K562 (cell line): ENCODE results near the gene MBNL2. TPM values are rescaled to one million over a fixed set of nuclear protein-coding genes. Genes with fewer than 3 reads are reported as not detected.

Source experiments
- ATAC-seq: fragments of 200-7000 bp; cut with Tn5 transposase; 3 replicates; pipeline ENCODE4 v1.9.1; 2020; ENCODE audit warnings: moderate library complexity
- BruUV-seq: library from RNA; stranded (reverse); fragments of 400-500 nt; replicated peaks from 2 replicates; lab custom pipeline; 2021; lab: Mats Ljungman, UMichigan
- CTCF ChIA-PET: fragments of 300-600 bp; formaldehyde crosslinking; extraction: SDS; loops from one replicate; lab custom pipeline; 2021; ENCODE audit warnings: low intra/inter-chr PET ratio; lab: Yijun Ruan, JAX
- POLR2A ChIA-PET: fragments of 300-600, 350-650 bp; sonication (Branson Sonifier 250); formaldehyde crosslinking; extraction: SDS; loops from one replicate; lab custom pipeline; 2021; ENCODE audit warnings: antibody characterized with exemption, inconsistent platforms; lab: Yijun Ruan, JAX
- DNase-seq, 4 experiments: peaks; one replicate each; pipeline versions ENCODE4 v3.0.0 to v3.0.0-alpha.2; 2011 to 2018; ENCODE audit warnings: low spot score in 3 of 4, mixed read lengths in 3 of 4; ENCODE audit errors: extremely low read depth in 1 of 4
- FAIRE-seq: peaks from 2 replicates; lab custom pipeline; 2011; peaks lifted over from hg19 to GRCh38; lab: Jason Lieb, UNC
- H2AFZ ChIP-seq: 2 replicates; pipeline ENCODE4 v1.6.0; 2011; ENCODE audit warnings: low read depth, low read length, control low read depth, inconsistent platforms
- H3K27ac ChIP-seq: fragments of 200-600 bp; 3 replicates; pipeline ENCODE4 v1.8.0; 2011; ENCODE audit warnings: low read depth, mild to moderate bottlenecking, control low read depth, inconsistent platforms, low read length, moderate library complexity, mixed read lengths; ENCODE audit errors: extremely low read depth
- H3K27me3 ChIP-seq, 2 experiments: fragments of 300-600 bp in 1 of 2; 2 replicates in 1 of 2; 3 replicates in 1 of 2; pipeline versions ENCODE4 v1.6.0 to v1.8.0; 2011; ENCODE audit warnings: inconsistent platforms in 2 of 2, low read length in 2 of 2, mild to moderate bottlenecking in 1 of 2, mixed read lengths in 1 of 2, moderate library complexity in 1 of 2; ENCODE audit not compliant: control insufficient read depth in 2 of 2, insufficient read depth in 2 of 2
- H3K36me3 ChIP-seq: fragments of 300-600 bp; 3 replicates; pipeline ENCODE4 v1.8.0; 2011; ENCODE audit warnings: mild to moderate bottlenecking, low read length, inconsistent platforms; ENCODE audit not compliant: control insufficient read depth, insufficient read depth
- H3K4me1 ChIP-seq, 2 experiments: fragments of 200-600 bp in 1 of 2; replicated peaks in 1 of 2; 2 replicates in 1 of 2; 3 replicates in 1 of 2; pipeline versions ENCODE4 v1.5.1 to v1.8.0; 2011; ENCODE audit warnings: inconsistent platforms in 2 of 2, low read length in 2 of 2, mild to moderate bottlenecking in 1 of 2, mixed read lengths in 1 of 2, moderate library complexity in 1 of 2; ENCODE audit not compliant: control insufficient read depth in 2 of 2, insufficient read depth in 2 of 2
- H3K4me2 ChIP-seq: 2 replicates; pipeline ENCODE4 v1.6.1; 2011; ENCODE audit warnings: low read length, control low read depth, inconsistent platforms, mixed read lengths; ENCODE audit not compliant: insufficient read depth
- H3K4me3 ChIP-seq: fragments of 200-600 bp; sonication (generic), shearing (Covaris generic); 2 replicates; pipeline ENCODE4 v1.5.1; 2016; ENCODE audit warnings: control low read depth, inconsistent platforms
- H3K79me2 ChIP-seq: fragments of 200-600 bp; 3 replicates; pipeline ENCODE4 v1.8.0; 2011; ENCODE audit warnings: low read length, inconsistent platforms; ENCODE audit not compliant: control insufficient read depth, insufficient read depth
- H3K9ac ChIP-seq, 2 experiments: 2 replicates each; pipeline versions ENCODE4 v1.6.0 to v1.6.1; 2011; ENCODE audit warnings: low read depth in 2 of 2, low read length in 2 of 2, control low read depth in 1 of 2, inconsistent platforms in 1 of 2, mild to moderate bottlenecking in 1 of 2, mixed read lengths in 1 of 2; ENCODE audit not compliant: insufficient read depth in 1 of 2
- H3K9me1 ChIP-seq: one replicate; pipeline ENCODE4 v1.6.0; 2011; ENCODE audit warnings: inconsistent platforms, mild to moderate bottlenecking, low read length, moderate library complexity; ENCODE audit not compliant: control insufficient read depth, insufficient read depth
- H3K9me3 ChIP-seq: replicated peaks from 2 replicates; pipeline ENCODE4 v1.5.1; 2011; ENCODE audit warnings: low read depth, low read length, inconsistent platforms; ENCODE audit not compliant: control insufficient read depth, insufficient read depth
- H4K20me1 ChIP-seq: replicated peaks from 2 replicates; pipeline ENCODE4 v1.6.1; 2011; ENCODE audit warnings: low read length, inconsistent platforms, mixed read lengths; ENCODE audit not compliant: control insufficient read depth, insufficient read depth
- C11orf30 ChIP-seq: fragments of 450-650 bp; IDR thresholded peaks from 2 replicates; pipeline ENCODE4 v1.6.1; 2016; ENCODE audit warnings: low read depth, mild to moderate bottlenecking
- CREBBP ChIP-seq: IDR thresholded peaks from one replicate; pipeline ENCODE4 v1.6.1; 2012; ENCODE audit warnings: low read depth, mild to moderate bottlenecking, control low read depth, inconsistent platforms, low read length
- DLX4 ChIP-seq: fragments of 250-450 bp; sonication (Bioruptor Pico); IDR thresholded peaks from 2 replicates; pipeline ENCODE4 v1.6.1; 2021; ENCODE audit warnings: mild to moderate bottlenecking
- E2F3 ChIP-seq: fragments of 250-450 bp; sonication (Bioruptor Pico); IDR thresholded peaks from 2 replicates; pipeline ENCODE4 v1.4.0; 2020; ENCODE audit warnings: mild to moderate bottlenecking
- MAFF ChIP-seq: IDR thresholded peaks from 2 replicates; pipeline ENCODE4 v1.6.1; 2012; ENCODE audit warnings: low read length, improper control_type of control experiment
- RFX7 ChIP-seq: fragments of 250-450 bp; sonication (Bioruptor Pico); IDR thresholded peaks from 2 replicates; pipeline ENCODE4 v1.5.1; 2021; ENCODE audit warnings: mild to moderate bottlenecking
- THAP7 ChIP-seq: fragments of 250-450 bp; sonication (Bioruptor Pico); IDR thresholded peaks from 2 replicates; pipeline ENCODE4 v1.5.0; 2021
- ZNF277 ChIP-seq: fragments of 250-450 bp; sonication (Bioruptor Pico); IDR thresholded peaks from 2 replicates; pipeline ENCODE4 v1.8.0; 2022; ENCODE audit warnings: inconsistent platforms, mild to moderate bottlenecking, moderate library complexity, borderline replicate concordance
- ZNF316 ChIP-seq: fragments of 450-650 bp; IDR thresholded peaks from 2 replicates; pipeline ENCODE4 v1.6.1; 2016
- ZNF449 ChIP-seq: fragments of 250-450 bp; sonication (Bioruptor Pico); IDR thresholded peaks from 2 replicates; pipeline ENCODE4 v1.8.0; 2022; ENCODE audit warnings: moderate library complexity, mild to moderate bottlenecking, inconsistent platforms
- WGBS: fragments of 100-300 bp; shearing (Covaris generic); methylation state at CpG from one replicate; pipeline ENCODE4 v1.1.6; 2016; ENCODE audit warnings: low coverage, mixed read lengths; ENCODE audit not compliant: insufficient coverage; ENCODE audit errors: missing lambda C conversion rate; 5-methylcytosine and 5-hydroxymethylcytosine counted together
- in situ Hi-C: fragments of 300-500 bp; cut with MboI; formaldehyde crosslinking; loops from 4 replicates; pipeline ENCODE4 v1.15.0; 2018; ENCODE audit warnings: inconsistent platforms, mixed read lengths
- intact Hi-C: fragments of 100-400 bp; cut with micrococcal nuclease; formaldehyde crosslinking; loops from 2 replicates; pipeline ENCODE4 v1.14.2; 2022
- polyA plus RNA-seq, 8 experiments: library from polyadenylated mRNA; depleted of rRNA in 4 of 8; stranded (reverse) in 5 of 8; unstranded in 3 of 8; fragments of >200 nt; fragmentation: Nextera tagmentation in 2 of 8; fragmentation: Illumina TruSeq in 1 of 8; extraction: Ambion mirVana in 2 of 8; extraction: Trizol in 1 of 8; gene quantifications; 2 replicates each; pipeline versions ENCODE4 v1.2.1 to v1.2.3, GENCODE V29; 2011 to 2014; ENCODE audit warnings: inconsistent platforms in 1 of 8, missing spikeins in 1 of 8
- total RNA-seq, 7 experiments: library from RNA; depleted of rRNA in 6 of 7; stranded (reverse); fragments of >200 nt in 6 of 7; fragmentation: Illumina TruSeq in 2 of 7; extraction: Trizol in 2 of 7; gene quantifications; 2 replicates each; pipeline versions ENCODE4 v1.2.1 to v1.2.3, GENCODE V29; 2011 to 2021; ENCODE audit warnings: low replicate concordance in 1 of 7

MBNL2 gene
- total and polyA plus RNA-seq, 9 of the 15 experiments (the other 6 are each of a cell fraction or from before 2014, with no cell fraction given), result 7.0 to 24.8 (median 13.8) TPM

GRCh38 chr13:97436845-97437244, 214.7 kb downstream of the MBNL2 start:
- H2AFZ ChIP-seq, result no peak overlapping the region
- TF ChIP-seq RFX7, result no peak
- no peak for TF ChIP-seq ZNF277 (CRISPR knock-in tag)
- no peak for TF ChIP-seq CREBBP
- TF ChIP-seq ZNF449, result no peak
- no peak for TF ChIP-seq E2F3 (CRISPR knock-in tag)
- TF ChIP-seq C11orf30, result peak; percentile 36; the same call in 1 of the 2 replicates
- peak; percentile 57 for TF ChIP-seq ZNF316
- TF ChIP-seq MAFF, result 0 out of 2 replicates have a peak, but pooled peaks have one; percentile 6
- TF ChIP-seq THAP7, result no peak
- no peak for TF ChIP-seq DLX4 (CRISPR knock-in tag)
- no peaks in the 10 kb centered on the region for H3K36me3 ChIP-seq
- BruUV-seq, result no TSS peak
- H3K9ac ChIP-seq, result no peak overlapping the region
- DNase-seq (no peak), ATAC-seq (no peak), FAIRE-seq (no peak)
- no peaks in the 10 kb centered on the region for H4K20me1 ChIP-seq
- CTCF ChIA-PET, result no interaction called here
- POLR2A ChIA-PET, result interaction anchor here (0.5 to 0.6 kb wide), 2 partner anchors 104 to 210 kb away, joined by 3 read pairs; no protein-coding TSS in a partner anchor
- no peak overlapping the region for H3K4me2 ChIP-seq
- intact Hi-C loops, result loop anchor here (10.0 kb wide), 2 partner anchors 212 to 1762 kb away; partner anchors contain the start of genes DNAJC3 and MBNL2
- no peak overlapping the region for H3K27ac ChIP-seq
- H3K4me1 ChIP-seq, result peaks cover 6 to 16% of the 10 kb centered on the region in 2 experiments; a peak in 4 of 5 replicates
- H3K9me3 ChIP-seq, result no peaks in the 10 kb centered on the region; the same call in 1 of the 2 replicates
- in situ Hi-C loops, result no loop called here
- peaks cover 24% of the 10 kb centered on the region for H3K79me2 ChIP-seq
- WGBS, result 84% methylated on average over 2 of the region's 2 CpGs
- no peaks in the 10 kb centered on the region for H3K9me1 ChIP-seq
- no peak overlapping the region for H3K4me3 ChIP-seq
- H3K27me3 ChIP-seq, result no peaks in the 10 kb centered on the region
